Stimulated activated CD4-positive, alpha-beta T cell treated with anti-CD3 and anti-CD28 coated beads, Interleukin-1b, Interleukin-23, amount 100 ng/mL, for 4 hours (primary cell): ENCODE measurements around the gene FRMD4A.

Source experiments
- DNase-seq, 2 donors: peaks; one replicate each; pipeline ENCODE4 v3.0.0-alpha.2; 2020; ENCODE audit warnings: low read depth in 2 of 2

Gene FRMD4A

DNA sequence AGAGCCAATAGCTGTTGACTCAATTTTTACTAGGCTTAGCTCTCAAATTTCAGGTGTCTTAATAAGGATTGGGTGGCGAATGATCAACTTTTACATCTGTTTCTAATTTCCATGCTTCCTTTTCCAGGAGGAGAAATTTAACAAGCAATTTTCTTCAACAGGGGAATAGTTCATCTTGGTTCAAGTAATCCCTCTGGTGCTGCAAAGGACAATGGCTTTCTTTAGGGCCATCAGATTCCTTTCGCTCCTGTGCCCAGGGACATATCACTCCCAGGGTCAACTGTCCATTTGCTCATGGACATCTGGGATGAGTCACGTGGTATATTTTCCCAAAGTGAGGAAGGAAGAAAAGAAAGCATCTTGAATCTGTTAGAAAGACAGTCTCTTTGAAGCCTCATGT, 313.3 kb downstream of the FRMD4A start:
- DNase-seq, result no peak

DNA sequence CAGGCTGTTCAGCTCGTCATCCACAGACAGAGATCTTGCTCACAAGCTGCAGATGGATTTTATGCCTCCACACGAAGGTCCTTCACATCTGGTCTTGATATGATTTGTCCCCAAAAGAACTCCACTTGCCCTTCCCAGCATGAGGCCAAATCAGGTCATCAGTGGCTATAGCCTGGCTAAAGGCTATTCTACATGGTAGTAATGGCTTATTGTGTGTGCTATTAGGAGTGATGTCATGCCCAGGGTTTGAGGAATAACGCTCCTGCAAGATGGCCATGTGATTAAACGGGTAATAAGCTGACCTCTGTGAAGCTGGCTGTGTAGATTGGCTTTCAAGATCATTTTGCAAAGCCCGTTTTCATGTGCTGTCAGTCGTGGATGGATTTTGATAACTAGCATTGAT, 313.8 kb downstream of the FRMD4A start:
- DNase-seq, result no peak

DNA sequence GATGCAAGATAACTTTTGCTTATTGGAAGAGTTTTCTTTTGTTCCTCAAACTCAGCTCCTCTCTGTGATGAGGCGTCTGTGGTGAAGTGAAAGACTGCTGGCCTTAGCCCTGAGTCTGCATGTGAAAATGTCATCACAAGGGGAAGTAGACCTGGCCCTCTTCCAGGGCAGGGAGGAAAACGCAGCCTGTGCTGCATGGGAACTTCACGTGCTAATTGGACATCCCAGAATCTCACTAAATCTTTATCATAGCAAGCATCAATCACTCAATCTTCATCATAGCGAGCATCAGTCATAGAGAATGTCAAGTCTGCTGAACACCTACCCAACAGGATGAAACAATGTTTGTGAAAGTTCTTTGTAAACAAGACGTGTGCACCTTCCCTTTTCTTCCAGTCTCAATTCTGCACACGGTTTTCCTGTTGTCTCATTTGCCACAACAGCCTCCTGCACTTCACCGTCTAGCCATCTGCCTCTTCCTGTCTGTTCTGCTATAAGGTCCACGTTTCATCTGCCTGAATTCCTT, 314.6 kb downstream of the FRMD4A start:
- no peak for DNase-seq

DNA sequence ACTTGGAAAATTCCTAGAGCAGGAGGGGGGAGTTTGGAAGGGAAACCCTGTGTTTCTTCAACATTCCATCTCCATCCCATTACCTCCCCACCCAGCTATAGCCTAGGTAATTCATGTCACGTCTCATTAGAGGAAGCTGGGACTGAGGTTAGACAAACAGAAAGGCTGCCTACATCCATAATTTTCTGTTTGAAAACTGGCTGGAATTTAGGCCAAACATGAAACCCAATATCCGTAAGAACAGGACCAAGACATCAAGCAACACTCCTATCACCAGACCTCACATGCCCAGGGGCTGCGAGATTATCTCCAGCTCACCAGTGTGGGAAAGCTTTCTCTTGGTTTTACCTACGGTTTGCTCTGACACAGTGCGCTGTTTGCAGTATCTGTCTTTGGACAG, 316.3 kb downstream of the FRMD4A start:
- DNase-seq, result no peak

DNA sequence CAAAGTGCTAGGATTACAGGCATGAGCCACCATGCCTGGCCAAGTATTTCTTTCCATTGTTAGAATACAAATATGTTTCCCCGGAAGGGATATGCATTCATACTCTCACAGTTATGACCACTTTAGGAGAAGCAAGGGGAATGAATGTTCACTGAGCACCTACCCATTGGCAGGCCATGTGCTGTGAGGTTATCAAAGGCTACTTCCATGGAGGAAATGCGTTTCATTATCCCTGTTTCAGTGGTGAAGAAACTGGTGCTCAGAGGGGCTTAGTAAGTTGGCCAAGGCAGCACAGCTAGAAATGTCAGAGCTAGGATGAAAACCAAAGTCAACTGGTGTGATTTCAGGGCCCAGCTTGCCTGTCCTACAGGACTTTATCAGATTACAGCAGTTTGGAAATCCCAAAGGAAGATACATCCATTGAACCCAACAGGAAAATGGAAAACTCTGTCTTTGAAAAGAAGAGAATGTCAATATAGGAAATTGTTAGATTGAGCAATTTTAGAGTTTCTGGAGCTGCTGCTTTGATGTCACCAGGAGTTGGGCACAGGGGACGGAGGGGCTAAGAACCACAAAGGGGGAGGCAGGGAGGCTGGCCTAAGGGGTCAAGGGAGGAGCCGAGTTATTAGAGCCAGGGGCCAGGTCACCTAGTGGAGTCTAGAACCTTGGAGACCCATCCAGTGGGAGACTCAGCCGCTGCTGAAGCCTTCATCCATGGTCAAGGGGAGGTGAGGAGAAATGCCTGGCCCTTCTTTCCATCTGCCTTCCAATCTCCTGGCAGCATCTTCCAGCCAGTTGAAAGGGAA, 319.8 kb downstream of the FRMD4A start:
- no peak for DNase-seq

DNA sequence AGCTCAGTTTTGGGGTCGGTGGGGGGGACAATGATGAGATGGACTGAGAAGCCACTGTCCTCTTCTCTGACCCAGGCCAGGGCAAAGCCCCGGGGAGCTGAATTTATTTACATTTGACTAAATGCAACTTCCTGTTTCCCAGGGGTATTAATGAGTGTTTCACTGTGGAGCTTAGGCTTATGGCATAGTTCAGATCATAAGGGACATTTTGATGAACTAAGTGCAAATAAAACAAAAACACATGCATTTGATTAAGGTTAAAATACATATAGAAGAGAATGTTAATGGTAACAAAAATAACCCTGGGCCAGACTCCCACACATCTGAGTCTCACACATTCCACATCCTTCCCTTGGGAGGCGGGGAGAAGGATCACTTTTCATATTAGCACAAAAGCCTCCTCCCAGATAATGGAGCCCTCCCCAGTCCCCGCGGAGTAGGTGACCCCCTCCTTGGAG, 320.6 kb downstream of the FRMD4A start:
- no peak for DNase-seq

DNA sequence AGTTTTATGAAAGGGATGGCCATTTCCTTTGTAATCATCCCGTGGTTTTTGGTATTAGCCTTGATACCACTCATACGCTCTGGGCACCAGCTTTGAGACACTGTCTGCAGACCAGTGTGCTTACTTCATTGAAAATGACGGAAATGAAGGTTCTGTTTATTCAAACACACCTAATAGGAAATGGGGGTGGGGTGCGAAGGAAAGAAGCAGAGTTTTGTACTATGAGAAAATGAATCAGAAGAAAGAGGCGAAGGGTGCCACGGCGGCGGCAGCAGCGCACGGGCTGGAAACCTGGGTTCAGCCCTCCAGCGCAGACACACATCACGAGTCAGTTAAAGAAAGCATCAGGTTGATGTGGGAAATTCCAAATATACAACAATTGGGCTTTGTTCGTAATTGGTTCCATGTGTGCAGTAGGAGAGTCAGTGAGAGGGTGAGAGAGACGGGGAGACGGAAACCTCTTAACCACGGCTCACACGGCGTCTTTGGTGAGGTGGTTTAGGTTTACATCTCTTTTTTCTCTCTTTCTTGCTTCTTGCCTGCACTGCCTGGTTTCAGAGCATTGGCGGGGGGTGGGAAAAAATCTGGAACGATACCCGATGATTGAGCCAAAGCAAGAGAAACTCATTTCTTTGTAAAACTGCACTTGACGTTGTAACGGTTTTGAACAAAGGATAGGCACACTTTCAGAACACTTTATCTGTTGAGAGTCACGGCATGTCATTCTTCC, 321.2 kb downstream of the FRMD4A start:
- DNase-seq, result peak; percentile 61 to 66

DNA sequence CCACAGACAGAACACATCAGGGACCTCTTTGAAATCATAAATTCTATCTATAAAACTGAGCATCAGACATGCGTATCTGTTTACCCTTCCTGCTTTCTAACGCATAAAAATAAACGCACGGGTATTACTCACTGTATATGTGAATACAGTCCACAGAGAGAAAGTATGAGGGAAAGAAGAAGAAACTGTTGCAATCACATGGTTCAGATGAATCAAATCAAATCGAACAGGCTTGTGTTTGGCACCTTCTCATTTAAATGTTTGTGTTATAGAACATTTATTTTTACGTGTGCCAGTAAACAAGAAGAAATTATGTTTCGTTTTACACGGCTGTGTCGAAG, 322.0 kb downstream of the FRMD4A start:
- DNase-seq, result no peak

DNA sequence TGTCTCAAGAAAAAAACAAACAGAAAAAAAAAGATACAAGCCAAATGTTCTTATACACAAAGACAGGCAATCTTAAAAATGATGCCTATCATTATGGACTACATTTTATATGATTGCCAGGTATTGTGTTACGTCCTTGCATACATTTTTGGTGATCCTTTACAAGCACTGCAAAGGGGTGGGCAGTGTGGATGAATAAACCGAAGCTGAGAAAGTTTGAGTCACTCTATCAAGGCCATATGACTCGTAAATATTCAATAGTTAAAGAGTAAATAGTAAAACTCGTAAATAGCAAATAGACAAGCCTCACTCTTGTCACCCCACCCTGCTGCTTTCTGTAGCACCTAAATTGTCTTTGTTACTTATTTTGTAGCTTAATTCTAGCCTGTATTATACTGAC, 326.2 kb downstream of the FRMD4A start:
- DNase-seq, result no peak

DNA sequence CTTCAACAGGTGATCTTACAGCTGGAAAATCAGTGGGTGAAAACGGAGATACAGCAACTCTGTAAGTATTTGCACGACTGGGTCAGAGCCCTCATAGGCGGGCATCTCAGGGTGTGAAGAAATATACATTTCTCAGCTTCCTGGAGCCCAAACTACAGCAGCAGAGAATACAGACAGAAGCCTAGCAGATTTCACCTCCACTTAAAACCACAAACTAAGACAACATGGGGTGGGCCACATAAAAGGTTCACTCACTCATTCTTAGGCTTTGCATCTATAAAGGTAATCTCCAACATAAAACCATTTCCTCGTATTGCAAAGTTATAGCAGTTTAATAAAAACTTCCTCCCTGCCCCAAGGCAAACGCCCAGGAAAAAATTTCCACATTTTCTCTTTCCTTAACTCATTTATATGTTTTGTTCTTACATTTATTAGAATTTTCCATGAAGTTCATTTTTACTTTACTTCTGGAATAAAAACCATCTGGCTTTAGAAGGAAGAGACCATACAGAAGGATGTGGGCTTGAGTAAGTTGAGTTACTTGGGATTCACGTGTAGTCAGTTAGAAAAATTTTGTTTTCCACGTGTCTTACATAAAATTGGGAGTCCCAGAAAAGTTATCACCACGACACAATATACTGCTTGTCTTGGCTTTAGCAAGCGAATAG, 327.1 kb downstream of the FRMD4A start:
- DNase-seq, result no peak

DNA sequence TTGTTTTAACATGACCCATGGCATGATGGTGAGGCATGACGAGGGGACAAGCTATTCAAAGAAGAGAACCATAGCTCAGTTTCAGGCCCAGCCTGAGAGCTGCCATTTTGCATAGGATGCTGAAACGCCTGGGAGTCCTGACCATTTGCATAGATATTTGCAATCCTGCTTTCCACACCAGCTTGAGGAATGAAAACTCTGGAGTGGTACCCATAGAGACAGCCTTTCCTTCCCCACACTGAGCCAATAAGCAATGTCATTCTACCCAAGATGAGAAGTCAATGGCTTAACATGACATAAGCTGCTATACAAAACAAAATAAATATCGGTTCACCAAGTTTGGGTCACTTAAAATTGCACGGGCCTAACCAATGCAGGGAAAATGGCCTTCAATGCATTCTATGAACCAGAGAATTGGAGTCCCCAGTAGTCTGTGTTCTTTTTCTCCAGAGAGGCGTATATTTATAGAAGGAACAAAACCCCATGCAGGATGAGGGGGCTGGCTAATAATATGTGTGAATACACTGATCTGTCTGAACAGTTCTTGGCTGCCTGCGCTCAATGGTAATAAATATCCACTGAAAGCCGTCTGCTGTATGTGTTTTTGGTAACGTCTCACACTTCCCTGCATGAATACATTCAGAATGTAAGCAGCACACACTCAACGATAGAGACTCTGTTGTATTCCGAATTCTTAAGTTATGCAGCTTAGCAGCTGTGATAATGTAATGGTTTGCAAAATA, 329.3 kb downstream of the FRMD4A start:
- no peak for DNase-seq

DNA sequence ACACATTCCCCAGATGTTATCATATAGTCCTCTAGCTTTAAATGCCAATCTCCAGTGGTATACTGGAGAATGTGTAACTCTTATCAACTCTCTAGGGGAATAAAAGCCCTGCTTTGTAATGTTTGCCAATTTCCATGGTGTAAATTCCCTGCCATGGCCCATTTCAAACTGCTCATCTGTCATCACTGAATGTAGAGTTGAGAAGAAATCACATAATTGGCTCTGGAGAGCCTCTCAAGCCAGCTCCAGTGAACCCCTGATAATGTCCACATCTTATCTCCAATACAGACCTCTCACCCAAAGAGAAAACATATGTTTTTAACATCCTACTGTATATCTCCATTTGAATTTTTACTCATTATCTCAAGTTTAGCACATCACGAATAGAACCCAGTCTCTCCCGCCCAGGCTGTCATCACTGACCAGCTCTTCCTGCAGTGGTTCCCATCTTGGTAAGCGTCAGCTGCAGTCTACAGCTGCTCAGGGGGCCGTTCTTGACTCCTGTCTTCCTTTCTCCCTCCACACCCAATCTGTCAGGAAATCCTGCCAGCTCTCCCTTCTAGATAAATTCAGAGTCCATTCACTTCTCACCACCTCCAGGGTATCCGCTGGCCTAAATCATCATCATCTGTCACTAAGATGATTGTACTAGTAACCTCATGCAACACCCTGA, 332.4 kb downstream of the FRMD4A start:
- DNase-seq, result no peak

DNA sequence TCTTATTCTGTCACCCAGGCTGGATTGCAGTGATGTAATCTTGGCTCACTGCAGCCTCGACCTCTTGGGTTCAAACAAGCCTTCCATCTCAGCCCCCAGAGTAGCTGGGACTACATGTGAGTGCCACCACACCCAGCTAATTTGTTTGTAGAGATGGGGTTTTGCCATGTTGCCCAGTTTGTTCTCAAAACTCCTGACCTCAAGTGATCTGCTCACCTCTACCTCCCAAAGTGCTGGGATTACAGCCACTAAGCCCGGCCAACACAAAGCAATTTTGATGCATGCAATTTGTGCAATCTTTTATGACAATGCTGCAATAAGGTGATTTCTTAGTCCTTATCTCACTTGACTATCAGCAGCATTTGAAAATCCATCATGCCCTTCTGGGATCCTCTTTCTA, 333.1 kb downstream of the FRMD4A start:
- DNase-seq, result no peak

DNA sequence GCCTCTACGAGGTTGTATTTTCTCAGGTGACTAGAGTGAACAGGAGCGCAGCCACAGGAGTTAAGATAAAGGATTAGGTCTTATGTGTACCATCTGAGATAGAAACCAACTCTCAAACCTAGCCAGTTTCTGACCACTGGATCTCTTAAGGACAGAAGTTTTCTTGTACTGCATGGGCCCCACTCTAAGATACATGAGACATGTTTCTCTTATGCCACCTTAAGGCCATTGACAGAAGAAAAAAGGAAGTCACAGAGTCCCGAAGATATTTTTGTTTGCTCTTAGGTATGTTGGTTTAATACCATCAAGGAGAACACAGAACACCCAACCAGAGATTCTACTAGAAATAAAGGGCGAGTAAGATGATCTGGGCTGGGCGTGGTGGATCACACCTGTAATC, 335.8 kb downstream of the FRMD4A start:
- no peak for DNase-seq

DNA sequence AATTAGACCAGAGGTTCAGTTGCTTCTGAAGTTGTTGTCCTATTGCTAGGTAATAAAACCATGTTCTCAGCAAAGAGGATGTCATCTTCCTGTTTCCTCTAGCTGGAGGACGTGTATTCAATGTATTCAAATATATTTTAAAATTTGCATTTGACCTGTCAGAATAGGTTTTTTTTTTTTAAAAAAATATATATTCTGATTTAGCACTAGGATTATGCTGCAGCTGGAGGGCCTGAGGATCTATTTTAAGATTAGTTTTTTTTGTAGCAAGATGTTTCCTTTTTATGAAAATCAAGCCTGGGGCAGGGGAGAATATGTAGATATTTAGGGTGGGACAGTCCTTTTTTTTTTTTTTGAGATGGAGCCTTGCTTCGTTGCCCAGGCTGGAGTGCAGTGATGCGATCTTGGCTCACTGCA, 337.0 kb downstream of the FRMD4A start:
- no peak for DNase-seq

DNA sequence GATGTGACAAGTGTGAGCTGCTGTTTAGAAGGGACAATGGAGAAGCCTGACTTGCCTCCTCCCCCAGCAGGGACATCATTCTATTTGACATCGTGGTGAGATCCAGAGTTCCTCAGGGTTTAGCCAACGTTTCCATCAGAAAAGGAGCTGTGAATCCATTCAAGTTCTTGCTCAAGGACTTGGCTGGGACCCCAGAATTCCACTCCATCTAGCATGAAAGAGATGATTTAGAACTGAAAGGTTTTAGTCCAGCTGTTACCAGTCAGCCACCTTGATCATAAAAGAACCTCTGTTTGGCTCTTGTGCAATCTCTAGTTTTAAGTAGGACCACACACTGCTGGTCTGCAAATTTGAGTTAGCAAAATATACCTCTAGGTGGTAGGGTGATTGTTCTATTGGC, 337.6 kb downstream of the FRMD4A start:
- DNase-seq, result no peak

DNA sequence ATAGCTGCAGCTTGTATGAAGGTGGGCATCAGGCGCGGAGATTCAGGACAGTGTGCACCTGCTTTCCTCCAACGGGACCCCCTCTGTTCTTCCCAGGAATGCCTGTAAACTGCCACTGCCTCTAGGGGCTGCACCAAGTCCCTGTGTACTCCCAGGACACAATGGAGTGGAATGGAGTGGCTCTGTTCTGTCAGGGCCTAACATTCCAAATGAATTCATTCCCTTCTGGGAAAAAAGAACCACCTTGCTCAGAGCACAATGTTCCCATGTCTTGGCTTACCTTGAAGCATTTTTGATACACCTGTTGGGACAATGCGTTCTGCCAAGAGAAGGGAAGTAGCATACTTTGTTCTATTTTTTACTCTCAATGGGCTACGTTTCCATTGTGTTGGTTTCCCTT, 339.4 kb downstream of the FRMD4A start:
- DNase-seq, result no peak

DNA sequence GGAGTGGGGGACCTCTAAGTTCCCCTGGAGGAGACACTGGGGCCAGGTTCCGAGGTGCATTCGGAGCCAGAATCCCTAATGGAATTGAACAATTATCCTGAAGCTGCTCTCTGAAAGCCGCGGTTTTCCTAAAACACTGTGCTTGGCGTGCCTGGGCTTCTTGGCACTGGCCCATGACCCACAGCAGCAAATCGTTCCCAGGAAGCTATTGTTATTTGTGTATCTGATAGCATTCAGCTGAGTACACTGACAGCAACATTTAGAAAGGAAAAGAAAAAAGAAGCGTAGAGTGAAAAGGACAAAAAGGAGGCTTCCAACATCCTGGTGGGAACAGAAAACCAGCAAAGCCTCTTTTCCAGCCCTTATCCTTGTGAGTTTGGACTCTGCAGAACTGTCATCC, 339.8 kb downstream of the FRMD4A start:
- DNase-seq, result no peak

DNA sequence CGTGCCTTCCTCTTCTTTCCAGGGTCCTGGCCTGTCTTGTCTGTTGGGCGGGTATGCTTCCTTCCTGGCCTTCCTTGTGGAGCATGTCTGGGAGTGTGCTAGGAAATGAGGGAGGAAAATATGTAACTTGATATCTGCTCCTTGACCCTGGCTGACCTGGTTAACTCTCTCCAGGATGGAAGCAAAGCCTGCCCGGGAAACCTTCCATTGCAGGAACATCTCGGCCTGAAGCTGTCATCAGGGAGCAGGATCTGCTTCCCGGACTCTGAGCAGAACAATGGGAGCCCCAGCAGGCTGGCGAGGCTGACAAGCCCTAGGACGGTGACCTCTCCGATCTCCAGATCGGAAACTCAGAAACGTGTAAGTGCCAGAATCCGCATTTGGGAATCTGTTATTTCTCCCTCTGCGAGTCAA, 340.3 kb downstream of the FRMD4A start:
- DNase-seq, result no peak

DNA sequence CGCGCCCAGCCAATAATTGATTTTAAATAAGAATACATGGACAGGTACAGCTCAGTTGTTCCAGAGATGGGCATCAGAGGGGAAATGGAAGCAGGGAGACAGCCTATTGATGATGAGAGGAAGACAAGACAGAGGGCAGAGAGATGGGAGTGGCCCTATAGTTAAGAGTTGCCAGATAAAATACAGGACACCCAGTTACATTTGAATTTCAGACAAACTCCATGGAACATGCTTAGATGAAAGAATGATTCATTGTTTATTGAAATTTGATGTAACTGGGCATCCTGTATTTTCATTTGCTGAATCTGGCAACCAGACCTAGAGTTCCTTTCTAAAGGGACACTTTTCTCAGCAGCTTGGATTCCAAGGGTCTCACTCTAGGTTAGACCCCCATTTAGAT, 341.1 kb downstream of the FRMD4A start:
- no peak for DNase-seq

DNA sequence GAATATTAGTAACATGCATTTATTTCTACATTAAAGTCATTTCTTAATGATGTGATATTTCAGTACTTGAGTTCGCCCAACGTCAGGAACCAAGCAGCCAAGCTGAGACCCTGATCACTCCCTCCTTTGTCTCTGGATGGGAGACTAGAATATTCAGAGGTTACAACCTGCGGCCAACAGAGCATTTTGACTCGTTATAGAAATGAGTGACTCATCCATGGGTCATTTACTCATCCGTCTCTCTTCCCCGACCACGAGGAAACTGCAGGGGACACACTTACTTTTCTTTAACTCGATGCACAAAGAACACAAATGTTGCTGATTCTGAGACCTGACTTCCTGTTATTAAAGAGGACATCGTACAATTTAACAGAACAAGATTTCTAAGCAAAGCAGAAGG, 343.3 kb downstream of the FRMD4A start:
- DNase-seq, result no peak
